ENCODE measurements around the gene PDE8B. TPM values are rescaled to one million over a fixed set of nuclear protein-coding genes. Genes with fewer than 3 reads are reported as not detected.

The PDE8B gene
- total RNA-seq, 1 experiment from 2014 or later = 0.07 TPM

- peaks cover 22% of the 10 kb centered on the region for H3K27me3 Mint-ChIP-seq (ENCODE audit: low read depth)
- Histone ChIP-seq H4K20me1 (ENCODE audit: control insufficient read depth, insufficient read depth, insufficient read length) (no peaks in the 10 kb centered on the region), H2BK5ac (ENCODE audit: insufficient read length, low read length) (no peak overlapping the region)
Observed at GRCh38 chr5:77295863-77296378, 85.4 kb downstream of the PDE8B start.

More at GRCh38 chr5:77295863-77296378, 85.4 kb downstream of the PDE8B start:
- Histone ChIP-seq H2BK120ac (ENCODE audit: low read depth, low read length, poor library complexity, severe bottlenecking) (no peak overlapping the region), H3K14ac (ENCODE audit: insufficient read depth, low read length) (no peak overlapping the region), H3K4me1 (ENCODE audit: insufficient read depth, low read length) (no peaks in the 10 kb centered on the region), H3K27me3 (ENCODE audit: insufficient read depth, low read length) (no peaks in the 10 kb centered on the region), H3K79me1 (ENCODE audit: insufficient read depth, low read depth, low read length, poor library complexity, severe bottlenecking) (no peaks in the 10 kb centered on the region), H3K56ac (ENCODE audit: insufficient read length, low read depth, low read length) (no peak overlapping the region), H4K91ac (ENCODE audit: insufficient read length, low read depth, low read length) (no peak overlapping the region), H3K4me2 (ENCODE audit: insufficient read depth, insufficient read length, low read length) (no peak overlapping the region), H3K4ac (ENCODE audit: low read depth, low read length) (no peak overlapping the region), H3K18ac (ENCODE audit: insufficient read length, low read depth, low read length) (no peak overlapping the region), H2BK20ac (ENCODE audit: low read depth, low read length, poor library complexity, severe bottlenecking) (no peak overlapping the region), H2BK15ac (ENCODE audit: low read depth, low read length) (no peak overlapping the region), H3K23me2 (ENCODE audit: insufficient read length, low read depth, low read length, poor library complexity, severe bottlenecking) (no peaks in the 10 kb centered on the region), H2AFZ (ENCODE audit: low read length) (no peak overlapping the region), H3K23ac (ENCODE audit: insufficient read length, low read depth, low read length) (no peak overlapping the region), H4K8ac (replicated peaks; ENCODE audit: insufficient read length, low read depth, low read length) (no peak overlapping the region), H3K9ac (ENCODE audit: extremely low read depth, insufficient read length, low read length) (no peak overlapping the region), H2AK5ac (ENCODE audit: insufficient read length, low read length) (no peak overlapping the region), H2BK12ac (ENCODE audit: insufficient read length, low read depth, low read length) (no peak overlapping the region), H3T11ph (ENCODE audit: low read length) (no peak overlapping the region), H3K79me2 (ENCODE audit: insufficient read depth, low read length) (no peaks in the 10 kb centered on the region), H3K27ac (ENCODE audit: insufficient read length, low read depth, low read length) (no peak overlapping the region), H4K5ac (ENCODE audit: insufficient read length, low read depth, low read length) (no peak overlapping the region), H3K9me3 (ENCODE audit: control insufficient read depth, low read depth, low read length) (no peaks in the 10 kb centered on the region)
- Mint-ChIP-seq H3K4me1 (no peaks in the 10 kb centered on the region), H3K27ac (no peak overlapping the region), H3K4me3 (no peak overlapping the region), H3K36me3 (ENCODE audit: insufficient read depth in 1 of 3, low read depth in 3 of 3) (no peaks in the 10 kb centered on the region), H3K9me3 (no peaks in the 10 kb centered on the region)
- WGBS (ENCODE audit: extremely low coverage, insufficient read length, low lambda C conversion rate) = no CpG with 5 or more reads among the region's 4 CpGs
- TF ChIP-seq, protein P1, sequence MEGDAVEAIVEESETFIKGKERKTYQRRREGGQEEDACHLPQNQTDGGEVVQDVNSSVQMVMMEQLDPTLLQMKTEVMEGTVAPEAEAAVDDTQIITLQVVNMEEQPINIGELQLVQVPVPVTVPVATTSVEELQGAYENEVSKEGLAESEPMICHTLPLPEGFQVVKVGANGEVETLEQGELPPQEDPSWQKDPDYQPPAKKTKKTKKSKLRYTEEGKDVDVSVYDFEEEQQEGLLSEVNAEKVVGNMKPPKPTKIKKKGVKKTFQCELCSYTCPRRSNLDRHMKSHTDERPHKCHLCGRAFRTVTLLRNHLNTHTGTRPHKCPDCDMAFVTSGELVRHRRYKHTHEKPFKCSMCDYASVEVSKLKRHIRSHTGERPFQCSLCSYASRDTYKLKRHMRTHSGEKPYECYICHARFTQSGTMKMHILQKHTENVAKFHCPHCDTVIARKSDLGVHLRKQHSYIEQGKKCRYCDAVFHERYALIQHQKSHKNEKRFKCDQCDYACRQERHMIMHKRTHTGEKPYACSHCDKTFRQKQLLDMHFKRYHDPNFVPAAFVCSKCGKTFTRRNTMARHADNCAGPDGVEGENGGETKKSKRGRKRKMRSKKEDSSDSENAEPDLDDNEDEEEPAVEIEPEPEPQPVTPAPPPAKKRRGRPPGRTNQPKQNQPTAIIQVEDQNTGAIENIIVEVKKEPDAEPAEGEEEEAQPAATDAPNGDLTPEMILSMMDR (conservative IDR thresholded peaks at IDR 0.05) = no peak
- no peak for DNase-seq
